Measurements from ENCODE around the gene ZNF878.
"Not testable (repeated sequence)": the region's sequence is repeated elsewhere in the genome, so short reads cannot be mapped to it uniquely, and the experiment has no call there.

The ZNF878 gene

GRCh38 chr19:12052497-12053169 lies at the start of gene ZNF878:
Gene ZNF878, minus strand, starts transcription at chr19:12052961. Its CDS starts 160 bp downstream, at chr19:12052801.
- in situ Hi-C loops (cut with MboI; ENCODE audit: low sequenced_read_pairs) = no loop called here

GRCh38 chr19:12098040-12098439 lies 45.3 kb upstream of the ZNF878 start:
- in situ Hi-C loops (cut with MboI; ENCODE audit: low sequenced_read_pairs) = no loop called here

DNA sequence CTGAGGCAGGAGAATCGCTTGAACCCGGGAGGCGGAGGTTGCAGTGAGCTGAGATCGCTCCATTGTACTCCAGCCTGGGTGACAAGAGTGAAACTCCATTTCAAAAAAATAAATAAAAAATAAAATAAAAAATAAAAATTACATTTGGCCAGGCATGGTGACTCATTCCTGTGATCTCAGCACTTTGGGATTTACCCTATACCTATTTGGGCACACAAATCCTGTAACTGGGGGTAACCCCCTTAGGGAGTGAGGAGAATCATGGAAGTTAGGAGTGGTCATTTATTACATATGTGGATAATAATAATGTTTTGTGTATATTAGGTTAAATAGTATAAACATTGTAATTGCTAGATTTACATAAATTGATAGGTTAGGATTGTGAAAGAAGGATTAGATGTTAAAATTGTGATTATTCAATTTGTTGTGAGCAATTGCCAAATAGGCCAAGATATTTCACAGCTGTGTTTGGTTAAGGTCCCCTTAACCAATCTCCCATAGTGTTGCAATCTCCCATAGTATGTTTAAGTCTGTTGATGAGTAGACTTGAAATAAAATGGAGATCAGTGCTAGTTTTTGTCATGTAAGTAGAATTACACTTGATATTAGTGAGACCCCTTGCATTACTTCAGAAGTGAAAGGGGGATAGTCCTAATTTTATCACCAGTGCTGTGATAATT lies 42.5 kb upstream of the ZNF878 start:
- in situ Hi-C loops (cut with MboI; ENCODE audit: low sequenced_read_pairs) = no loop called here

- in situ Hi-C loops (cut with MboI; ENCODE audit: low sequenced_read_pairs) = no loop called here
Observed at GRCh38 chr19:12093777-12094176, 41.0 kb upstream of the ZNF878 start.

GRCh38 chr19:12092956-12093355 lies 40.2 kb upstream of the ZNF878 start:
- in situ Hi-C loops (cut with MboI; ENCODE audit: low sequenced_read_pairs) = no loop called here

GRCh38 chr19:12092065-12092867 lies 39.5 kb upstream of the ZNF878 start:
- in situ Hi-C loops (cut with MboI; ENCODE audit: low sequenced_read_pairs) = no loop called here

DNA sequence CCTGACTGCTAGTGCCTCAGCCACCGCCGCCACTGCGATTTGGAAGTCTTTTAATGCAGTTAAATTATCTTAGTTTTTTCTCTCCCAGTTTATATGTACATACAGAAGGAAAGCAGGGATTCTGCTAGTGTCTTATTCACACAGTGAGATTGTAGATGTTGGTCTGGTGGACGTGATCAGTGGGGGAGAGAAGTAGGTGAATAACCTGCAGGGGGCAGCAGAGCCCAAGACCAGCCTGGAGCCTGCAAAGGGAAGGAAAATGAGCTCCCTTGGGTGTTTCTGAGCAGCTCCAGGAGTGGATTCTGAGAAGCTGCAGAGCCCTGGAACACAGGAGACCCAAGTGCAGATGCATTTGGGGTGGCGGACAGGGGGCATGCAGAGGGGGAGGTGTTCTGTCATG lies 38.0 kb upstream of the ZNF878 start:
- in situ Hi-C loops (cut with MboI; ENCODE audit: low sequenced_read_pairs) = no loop called here

- in situ Hi-C loops (cut with MboI; ENCODE audit: low sequenced_read_pairs) = no loop called here
Observed at GRCh38 chr19:12085074-12085818, 32.5 kb upstream of the ZNF878 start.

- in situ Hi-C loops (cut with MboI; ENCODE audit: low sequenced_read_pairs) = not testable (repeated sequence)
Observed at GRCh38 chr19:12083336-12083735, 30.6 kb upstream of the ZNF878 start.

DNA sequence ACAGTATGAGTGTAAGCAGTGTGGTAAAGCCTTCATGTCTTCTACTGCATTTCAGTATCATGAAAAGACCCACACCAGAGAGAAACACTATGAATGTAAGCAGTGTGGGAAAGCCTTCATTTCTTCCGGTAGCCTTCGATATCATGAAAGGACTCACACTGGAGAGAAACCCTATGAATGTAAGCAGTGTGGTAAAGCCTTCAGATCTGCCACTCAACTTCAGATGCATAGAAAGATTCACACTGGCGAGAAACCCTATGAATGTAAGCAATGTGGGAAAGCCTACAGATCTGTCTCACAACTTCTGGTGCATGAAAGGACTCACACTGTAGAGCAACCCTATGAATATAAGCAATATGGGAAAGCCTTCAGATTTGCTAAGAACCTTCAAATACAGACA lies 24.6 kb upstream of the ZNF878 start:
- in situ Hi-C loops (cut with MboI; ENCODE audit: low sequenced_read_pairs) = no loop called here

DNA sequence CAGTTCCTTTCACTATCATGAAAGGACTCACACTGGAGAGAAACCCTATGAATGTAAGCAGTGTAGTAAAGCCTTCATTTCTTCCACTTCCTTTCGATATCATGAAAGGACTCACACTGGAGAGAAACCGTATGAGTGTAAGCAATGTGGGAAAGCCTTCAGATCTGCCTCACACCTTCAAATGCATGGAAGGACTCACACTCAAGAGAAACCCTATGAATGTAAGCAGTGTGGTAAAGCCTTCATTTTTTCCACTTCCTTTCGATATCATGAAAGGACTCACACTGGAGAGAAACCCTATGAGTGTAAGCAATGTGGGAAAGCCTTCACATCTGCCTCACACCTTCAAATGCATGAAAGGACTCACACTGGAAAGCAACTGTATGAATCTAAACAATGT lies 23.6 kb upstream of the ZNF878 start:
- in situ Hi-C loops (cut with MboI; ENCODE audit: low sequenced_read_pairs) = not testable (repeated sequence)

- in situ Hi-C loops (cut with MboI; ENCODE audit: low sequenced_read_pairs) = no loop called here
Observed at GRCh38 chr19:12075538-12076139, 22.9 kb upstream of the ZNF878 start.

GRCh38 chr19:12064590-12065538 lies 12.1 kb upstream of the ZNF878 start, which contains the start of gene ZNF844:
Gene ZNF844, plus strand, starts transcription at chr19:12064731. Its CDS starts 143 bp downstream, at chr19:12064874.
- in situ Hi-C loops (cut with MboI; ENCODE audit: low sequenced_read_pairs) = no loop called here

DNA sequence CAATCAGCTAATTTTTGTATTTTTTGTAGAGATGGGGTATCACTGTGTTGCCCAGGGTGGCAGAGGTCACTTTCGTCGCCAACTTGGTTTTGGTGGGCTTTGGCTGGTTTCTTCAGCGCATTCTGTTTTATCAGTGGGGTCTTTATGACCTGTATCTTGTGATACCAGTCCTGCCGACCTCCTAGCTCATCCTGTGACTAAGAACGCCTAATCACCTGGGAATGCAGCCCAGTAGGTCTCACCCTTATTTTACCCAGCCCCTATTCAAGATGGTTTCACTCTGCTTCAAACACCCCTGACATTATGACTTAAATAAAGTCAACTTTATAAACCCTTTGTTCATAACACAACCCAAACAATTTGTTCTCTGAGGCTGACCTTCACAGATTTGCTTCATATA lies 3.0 kb upstream of the ZNF878 start:
- in situ Hi-C loops (cut with MboI; ENCODE audit: low sequenced_read_pairs) = no loop called here

DNA sequence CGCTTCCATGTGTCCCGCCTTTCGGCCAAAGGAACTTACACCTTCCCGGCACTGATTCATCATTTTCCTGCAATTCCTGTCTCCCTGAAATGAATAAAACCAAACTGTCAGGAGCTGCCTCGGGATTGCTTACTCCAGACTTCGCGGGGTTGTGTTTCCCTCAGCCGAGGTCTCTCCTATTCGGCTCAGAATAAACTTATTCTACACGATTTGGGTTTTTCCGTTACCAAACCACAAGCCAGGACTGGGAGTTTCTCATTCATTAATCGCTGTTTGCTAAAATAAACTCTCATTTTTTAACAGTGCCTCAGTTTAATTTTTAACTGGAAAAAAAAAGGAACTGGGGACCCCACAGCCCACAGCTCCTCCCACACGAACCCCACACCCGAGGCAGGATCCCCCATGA lies 667 bp downstream of the ZNF878 start:
- in situ Hi-C loops (cut with MboI; ENCODE audit: low sequenced_read_pairs) = no loop called here

DNA sequence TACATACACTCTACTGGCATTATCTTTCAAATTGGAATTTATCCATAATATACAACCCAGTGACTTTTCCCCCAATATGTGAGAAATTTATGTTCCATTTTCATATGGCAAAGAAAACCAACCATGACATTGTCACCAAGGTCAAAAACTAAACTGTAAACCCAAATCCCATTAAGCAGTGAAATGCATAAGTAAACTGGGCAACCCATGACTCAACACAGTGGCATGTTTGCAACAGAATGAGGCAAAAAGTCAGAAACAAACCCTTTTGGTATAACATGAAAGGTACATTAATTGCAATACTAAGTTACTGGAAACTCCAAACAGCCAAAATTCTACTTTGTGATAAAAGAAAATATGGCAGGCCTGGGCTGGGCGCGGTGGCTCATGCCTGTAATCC lies 4.9 kb downstream of the ZNF878 start:
- in situ Hi-C loops (cut with MboI; ENCODE audit: low sequenced_read_pairs) = no loop called here

DNA sequence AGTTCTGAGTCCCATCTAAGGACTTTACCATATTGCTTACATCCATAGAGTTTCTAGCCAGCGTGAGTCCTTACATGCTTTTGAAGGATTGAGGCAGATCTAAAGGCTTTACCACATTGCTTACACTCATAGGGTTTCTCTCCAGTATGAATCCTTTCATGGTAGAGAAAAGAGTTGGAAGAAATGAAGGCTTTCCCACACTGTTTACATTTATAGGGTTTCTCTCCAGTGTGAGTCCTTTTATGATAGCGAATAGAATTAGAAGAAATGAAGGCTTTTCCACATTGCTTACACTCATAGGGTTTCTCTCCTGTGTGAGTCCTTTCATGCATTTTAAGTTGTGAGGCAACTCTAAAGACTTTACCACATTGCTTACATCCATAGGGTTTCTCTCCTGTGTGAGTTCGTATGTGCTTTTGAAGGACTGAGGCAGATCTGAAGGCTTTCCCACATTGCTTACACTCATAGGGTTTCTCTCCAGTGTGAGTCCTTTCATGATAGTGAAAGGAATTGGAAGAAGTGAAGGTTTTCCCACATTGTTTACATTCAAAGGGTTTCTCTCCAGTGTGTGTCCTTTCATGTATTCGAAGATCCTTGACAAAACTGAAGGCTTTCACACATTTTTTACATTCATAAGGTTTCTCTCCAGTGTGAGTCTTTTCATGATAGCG lies 8.9 kb downstream of the ZNF878 start:
- in situ Hi-C loops (cut with MboI; ENCODE audit: low sequenced_read_pairs) = no loop called here

- in situ Hi-C loops (cut with MboI; ENCODE audit: low sequenced_read_pairs) = no loop called here
Observed at GRCh38 chr19:12042893-12043292, 9.9 kb downstream of the ZNF878 start.

All from HL-60/S4 (cell line).